T47D (cell line): ENCODE data around the gene TMEM233.

Experiments
- DNase-seq, 2 experiments: peaks; one replicate each; pipeline versions ENCODE4 v3.0.0 to v3.0.0-alpha.2; 2011 to 2012; ENCODE audit warnings: low read depth in 1 of 2, low spot score in 1 of 2
- JUND ChIP-seq: IDR thresholded peaks from 2 replicates; pipeline ENCODE4 v1.6.1; 2012; ENCODE audit warnings: low read depth
- in situ Hi-C: cut with HindIII; loops from 2 replicates; pipeline ENCODE4 v1.10.0; 2016; ENCODE audit warnings: low sequenced_read_pairs, low pct_unique_long_range_greater_than_20kb

Gene TMEM233

GRCh38 chr12:119666900-119667576 is 73.5 kb downstream of the TMEM233 start:
- in situ Hi-C loops: no loop called here
- DNase-seq: no peak
- no peak for TF ChIP-seq JUND

- no peak for TF ChIP-seq JUND
- in situ Hi-C loops: no loop called here
- DNase-seq: peak; percentile 97 to 99
These were observed 74.2 kb downstream of the TMEM233 start, which contains the start of gene PRKAB1 for GRCh38 chr12:119667577-119668323. Gene PRKAB1, plus strand, starts transcription at chr12:119668133. Its CDS starts 112 bp downstream, at chr12:119668245.

- no peak for TF ChIP-seq JUND
- DNase-seq: no peak
- in situ Hi-C loops: no loop called here
These were observed 74.8 kb downstream of the TMEM233 start for GRCh38 chr12:119668324-119668841.

- DNase-seq: no peak
- no peak for TF ChIP-seq JUND
- in situ Hi-C loops: no loop called here
These were observed 76.3 kb downstream of the TMEM233 start for GRCh38 chr12:119669744-119670472.

- in situ Hi-C loops: no loop called here
- no peak for TF ChIP-seq JUND
These were observed 77.5 kb downstream of the TMEM233 start for GRCh38 chr12:119671070-119671469.

GRCh38 chr12:119672194-119672593 is 78.6 kb downstream of the TMEM233 start:
- DNase-seq: no peak
- TF ChIP-seq JUND: no peak
- in situ Hi-C loops: no loop called here

More at GRCh38 chr12:119671070-119671469, 77.5 kb downstream of the TMEM233 start:
- DNase-seq: no peak

- TF ChIP-seq JUND: no peak
- DNase-seq: no peak
- in situ Hi-C loops: no loop called here
These were observed 80.1 kb downstream of the TMEM233 start for GRCh38 chr12:119673634-119674033.

GRCh38 chr12:119674560-119674959 is 81.0 kb downstream of the TMEM233 start:
- in situ Hi-C loops: no loop called here
- DNase-seq: no peak
- no peak for TF ChIP-seq JUND

- no peak for DNase-seq
- in situ Hi-C loops: no loop called here
- no peak for TF ChIP-seq JUND
These were observed 82.4 kb downstream of the TMEM233 start for GRCh38 chr12:119676022-119676421.

GRCh38 chr12:119676573-119676972 is 83.0 kb downstream of the TMEM233 start:
- no peak for DNase-seq
- TF ChIP-seq JUND: no peak
- in situ Hi-C loops: no loop called here

GRCh38 chr12:119678459-119678858 is 84.9 kb downstream of the TMEM233 start:
- DNase-seq: no peak
- TF ChIP-seq JUND: no peak
- in situ Hi-C loops: no loop called here

- no peak for DNase-seq
- in situ Hi-C loops: no loop called here
- TF ChIP-seq JUND: no peak
These were observed 85.5 kb downstream of the TMEM233 start for GRCh38 chr12:119679081-119679480.
